HEK293 (cell line): Measurements from ENCODE around the gene NAT8L.

Experiments used
- CTCF ChIP-seq: fragments of 450-650 bp; formaldehyde crosslinking; IDR thresholded peaks from 2 replicates; pipeline ENCODE4 v1.5.1; 2016; ENCODE audit warnings: missing biosample characterization, missing genetic modification characterization
- REST ChIP-seq: fragments of 450-650 bp; formaldehyde crosslinking; IDR thresholded peaks from 2 replicates; pipeline ENCODE4 v1.5.1; 2016; ENCODE audit warnings: missing biosample characterization, missing genetic modification characterization
- YY1 ChIP-seq: fragments of 450-650 bp; formaldehyde crosslinking; IDR thresholded peaks from 2 replicates; pipeline ENCODE4 v1.5.1; 2018; ENCODE audit warnings: missing biosample characterization, missing genetic modification characterization
- ZNF10 ChIP-seq: fragments of 450-650 bp; formaldehyde crosslinking; IDR thresholded peaks from 2 replicates; pipeline ENCODE4 v1.5.1; 2017; ENCODE audit warnings: missing biosample characterization, missing genetic modification characterization
- ZNF658 ChIP-seq: fragments of 450-650 bp; formaldehyde crosslinking; IDR thresholded peaks from 2 replicates; pipeline ENCODE4; 2016; ENCODE audit warnings: missing biosample characterization, missing genetic modification characterization

- TF ChIP-seq CTCF (tag by site-specific recombination) (no peak), ZNF658 (tag by site-specific recombination) (no peak), ZNF10 (tag by site-specific recombination) (no peak), YY1 (tag by site-specific recombination) (no peak), REST (tag by site-specific recombination) (no peak)
Measured at GRCh38 chr4:2036866-2037265, 22.3 kb upstream of the NAT8L start.
